Prostate gland (tissue), 2 donors: ENCODE measurements around the gene OCLN. TPM values are rescaled to one million over a fixed set of nuclear protein-coding genes. Genes with fewer than 3 reads are reported as not detected.

Source experiments
- DNase-seq: peaks from one replicate; pipeline ENCODE4 v3.0.0-alpha.2; 2019; ENCODE audit warnings: low spot score
- H3K27ac ChIP-seq, 2 donors: fragments of 200-600 bp; sonication (generic); 2 replicates each; pipeline ENCODE4 v1.5.1; 2017 to 2019
- H3K27me3 ChIP-seq: fragments of 200-600 bp; sonication (generic); replicated peaks from 2 replicates; pipeline ENCODE4 v1.5.1; 2019; ENCODE audit not compliant: insufficient read depth
- H3K36me3 ChIP-seq, 2 donors: fragments of 200-600 bp; sonication (generic); 1 replicate in 1 of 2; 2 replicates in 1 of 2; pipeline versions ENCODE4 v1.5.1 to v1.8.1; 2017 to 2019
- H3K4me1 ChIP-seq: fragments of 200-600 bp; sonication (generic); replicated peaks from 2 replicates; pipeline ENCODE4 v1.5.1; 2019
- H3K4me3 ChIP-seq, 2 donors: fragments of 200-600 bp; sonication (generic); 2 replicates each; pipeline ENCODE4 v1.5.1; 2017 to 2019
- H3K9me3 ChIP-seq: fragments of 200-600 bp; sonication (generic); 2 replicates; pipeline ENCODE4 v1.5.1; 2017
- POLR2A ChIP-seq: fragments of 450-650 bp; IDR thresholded peaks from one replicate; pipeline ENCODE4 v1.6.1; 2016; ENCODE audit warnings: antibody characterized with exemption, mild to moderate bottlenecking
- POLR2AphosphoS5 ChIP-seq: sonication (generic); formaldehyde crosslinking; IDR thresholded peaks from one replicate; pipeline ENCODE4 v1.6.1; 2017; ENCODE audit warnings: antibody characterized with exemption
- WGBS: methylation state at CpG from one replicate; pipeline ENCODE4 v1.1.5; 2018; 5-methylcytosine and 5-hydroxymethylcytosine counted together
- intact Hi-C: fragments of 100-400 bp; cut with DNase I; formaldehyde crosslinking; loops from one replicate; pipeline ENCODE4 v1.14.2; 2022
- total RNA-seq, 2 donors: library from RNA; depleted of rRNA; stranded (reverse); fragments of >200 nt; gene quantifications; one replicate each; pipeline ENCODE4 v1.1.0, GENCODE V29; 2016
- TF ChIP-seq, protein P1 (sequence below), 4 experiments: fragments of 200-600 bp in 2 of 4; fragments of 450-650 bp in 2 of 4; sonication (generic) in 2 of 4; IDR thresholded peaks; 1 replicate in 3 of 4; 2 replicates in 1 of 4; pipeline ENCODE4 v1.5.1; 2016 to 2019; ENCODE audit warnings: antibody characterized with exemption in 4 of 4, mild to moderate bottlenecking in 2 of 4, moderate library complexity in 2 of 4

The OCLN gene
- total RNA-seq, 2 donors from 2014 or later: 20.2 to 26.8 TPM

DNA sequence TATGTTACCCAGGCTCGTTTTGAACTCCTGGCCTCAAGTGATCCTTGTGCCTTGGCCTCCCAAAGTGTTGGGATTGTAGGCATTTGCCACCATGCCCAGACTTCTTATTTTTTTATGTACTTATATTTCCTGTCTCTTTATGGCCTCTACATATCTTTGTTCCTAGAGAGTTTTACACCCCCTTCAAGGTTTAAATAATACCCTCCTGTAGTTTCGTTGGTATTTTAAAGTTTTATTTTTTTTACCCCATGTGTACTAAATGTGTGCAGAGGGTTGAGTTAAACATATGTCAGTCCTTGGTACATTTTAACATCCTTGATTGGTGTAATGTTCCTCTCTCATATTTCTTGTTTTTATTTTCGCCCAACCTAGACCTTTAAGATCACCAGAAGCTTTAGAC, 29.4 kb downstream of the OCLN start:
- TF ChIP-seq POLR2A: no peak
- TF ChIP-seq POLR2AphosphoS5: no peak
- TF ChIP-seq, protein P1, sequence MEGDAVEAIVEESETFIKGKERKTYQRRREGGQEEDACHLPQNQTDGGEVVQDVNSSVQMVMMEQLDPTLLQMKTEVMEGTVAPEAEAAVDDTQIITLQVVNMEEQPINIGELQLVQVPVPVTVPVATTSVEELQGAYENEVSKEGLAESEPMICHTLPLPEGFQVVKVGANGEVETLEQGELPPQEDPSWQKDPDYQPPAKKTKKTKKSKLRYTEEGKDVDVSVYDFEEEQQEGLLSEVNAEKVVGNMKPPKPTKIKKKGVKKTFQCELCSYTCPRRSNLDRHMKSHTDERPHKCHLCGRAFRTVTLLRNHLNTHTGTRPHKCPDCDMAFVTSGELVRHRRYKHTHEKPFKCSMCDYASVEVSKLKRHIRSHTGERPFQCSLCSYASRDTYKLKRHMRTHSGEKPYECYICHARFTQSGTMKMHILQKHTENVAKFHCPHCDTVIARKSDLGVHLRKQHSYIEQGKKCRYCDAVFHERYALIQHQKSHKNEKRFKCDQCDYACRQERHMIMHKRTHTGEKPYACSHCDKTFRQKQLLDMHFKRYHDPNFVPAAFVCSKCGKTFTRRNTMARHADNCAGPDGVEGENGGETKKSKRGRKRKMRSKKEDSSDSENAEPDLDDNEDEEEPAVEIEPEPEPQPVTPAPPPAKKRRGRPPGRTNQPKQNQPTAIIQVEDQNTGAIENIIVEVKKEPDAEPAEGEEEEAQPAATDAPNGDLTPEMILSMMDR (IDR thresholded peaks at IDR 0.05): no peak

DNA sequence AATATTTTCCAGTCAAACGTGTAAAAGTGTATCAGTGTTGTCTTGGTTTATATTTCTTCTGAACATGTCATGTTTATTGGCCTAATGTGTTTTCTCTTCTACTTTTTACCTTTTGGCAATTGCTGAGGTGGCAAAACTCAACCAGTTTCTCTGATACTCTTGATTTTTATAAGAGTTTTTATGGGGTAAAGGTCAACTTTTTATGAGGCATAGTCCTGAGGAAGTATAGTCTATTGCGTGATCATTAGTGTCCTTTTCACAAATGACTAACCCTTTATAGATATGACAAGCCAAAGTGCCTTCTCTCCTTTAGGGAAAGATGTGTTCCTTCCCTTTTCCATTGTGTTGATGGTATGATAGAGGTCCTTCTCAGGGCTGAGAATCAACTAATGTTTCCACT, 32.9 kb downstream of the OCLN start:
- WGBS: 31% methylated on average over 2 of the region's 2 CpGs
- no peak for TF ChIP-seq POLR2A
- TF ChIP-seq, protein P1 (IDR thresholded peaks at IDR 0.05): no peak
- no peak for TF ChIP-seq POLR2AphosphoS5
- H3K4me3 ChIP-seq: no peak overlapping the region
- no peaks in the 10 kb centered on the region for H3K4me1 ChIP-seq
- H3K27ac ChIP-seq: no peak overlapping the region
- H3K9me3 ChIP-seq: no peaks in the 10 kb centered on the region
- intact Hi-C loops: no loop called here
- H3K27me3 ChIP-seq: no peaks in the 10 kb centered on the region
- no peak for DNase-seq
- H3K36me3 ChIP-seq: no peaks in the 10 kb centered on the region

More for the DNA sequence above, 29.4 kb downstream of the OCLN start:
- Histone ChIP-seq H3K27ac (no peak overlapping the region), H3K36me3 (no peaks in the 10 kb centered on the region), H3K27me3 (no peaks in the 10 kb centered on the region), H3K9me3 (no peaks in the 10 kb centered on the region), H3K4me1 (peaks cover 3% of the 10 kb centered on the region), H3K4me3 (no peak overlapping the region)
- intact Hi-C loops: no loop called here
- DNase-seq: no peak
- 84% methylated on average over 3 of the region's 3 CpGs for WGBS

DNA sequence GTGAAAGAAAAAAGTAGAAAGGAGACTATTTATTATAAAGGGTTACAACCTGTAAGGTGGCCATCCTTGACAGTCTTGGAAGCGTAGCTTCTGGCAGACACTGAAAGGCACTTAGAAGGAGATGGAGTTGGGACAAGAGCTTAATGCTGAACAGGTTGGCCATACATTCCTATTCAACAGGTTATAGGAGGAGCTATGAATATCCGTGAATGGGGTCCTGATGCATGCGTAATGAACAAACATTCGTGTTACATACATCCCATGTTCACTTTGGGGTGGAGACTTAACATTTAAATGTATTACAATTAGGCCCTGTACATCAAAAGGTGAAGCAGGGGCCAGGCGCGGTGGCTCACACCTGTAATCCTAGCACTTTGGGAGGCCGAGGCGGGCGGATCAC, 34.1 kb downstream of the OCLN start:
- 96% methylated on average over 9 of the region's 9 CpGs for WGBS
- no peak overlapping the region for H3K27ac ChIP-seq
- TF ChIP-seq POLR2AphosphoS5: no peak
- TF ChIP-seq, protein P1 (IDR thresholded peaks at IDR 0.05): no peak
- TF ChIP-seq POLR2A: no peak
- no peaks in the 10 kb centered on the region for H3K36me3 ChIP-seq
- no peaks in the 10 kb centered on the region for H3K27me3 ChIP-seq
- intact Hi-C loops: no loop called here
- no peak overlapping the region for H3K4me3 ChIP-seq
- H3K4me1 ChIP-seq: no peaks in the 10 kb centered on the region
- DNase-seq: no peak
- no peaks in the 10 kb centered on the region for H3K9me3 ChIP-seq

DNA sequence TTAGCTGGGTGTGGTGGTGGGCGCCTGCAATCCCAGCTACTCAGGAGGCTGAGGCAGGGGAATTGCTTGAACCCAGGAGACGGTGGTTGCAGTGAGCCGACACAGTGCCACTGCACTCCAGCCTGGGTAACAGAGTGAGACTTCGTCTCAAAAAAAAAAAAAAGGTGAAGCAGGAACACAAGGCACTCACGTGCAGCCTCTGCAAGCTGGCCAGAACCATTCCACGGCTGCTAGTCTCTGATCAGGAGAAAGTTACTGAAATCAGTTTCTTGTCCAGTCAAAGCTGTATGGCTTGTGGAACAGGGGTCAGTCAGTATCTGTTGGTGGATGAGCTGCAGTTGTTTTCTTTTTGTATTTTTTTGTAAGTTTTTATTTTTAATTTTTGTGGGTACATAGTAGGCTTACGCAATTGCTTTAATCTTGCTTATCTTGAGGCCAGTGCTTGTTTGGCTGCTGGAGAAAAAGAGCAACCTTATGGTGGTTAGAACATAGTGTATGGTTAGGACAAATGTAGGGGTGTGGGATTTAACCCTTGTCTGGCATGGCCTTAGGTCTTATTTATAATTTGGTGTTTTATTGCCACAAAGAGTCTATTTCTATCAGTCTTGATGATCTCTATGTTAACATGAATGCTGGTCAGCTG, 34.7 kb downstream of the OCLN start:
- H3K27ac ChIP-seq: no peak overlapping the region
- 83% methylated on average over 7 of the region's 7 CpGs for WGBS
- H3K4me1 ChIP-seq: no peaks in the 10 kb centered on the region
- DNase-seq: no peak
- no peaks in the 10 kb centered on the region for H3K36me3 ChIP-seq
- H3K27me3 ChIP-seq: no peaks in the 10 kb centered on the region
- intact Hi-C loops: no loop called here
- H3K4me3 ChIP-seq: no peak overlapping the region
- TF ChIP-seq POLR2A (no peak), POLR2AphosphoS5 (no peak)
- TF ChIP-seq, protein P1 (IDR thresholded peaks at IDR 0.05): no peak
- H3K9me3 ChIP-seq: no peaks in the 10 kb centered on the region

DNA sequence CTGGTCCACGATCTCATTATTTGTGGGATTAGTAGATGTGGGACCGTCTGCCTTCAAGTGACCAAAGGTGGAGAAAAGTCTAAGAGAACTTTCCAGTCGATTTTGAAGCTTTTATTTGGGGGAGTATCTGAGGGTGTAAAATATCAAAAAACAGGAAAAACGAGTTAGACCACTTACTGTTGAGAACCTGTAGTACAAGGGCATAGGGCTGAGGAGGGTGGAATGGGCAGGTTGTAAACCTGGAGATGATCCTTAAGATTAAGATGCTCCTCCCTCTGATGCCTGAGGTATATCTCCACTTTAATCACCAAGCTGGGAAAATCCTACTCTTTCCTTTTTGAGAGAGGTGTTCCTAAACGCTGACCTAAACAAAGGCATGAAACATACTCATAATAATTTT, 35.4 kb downstream of the OCLN start:
- WGBS: 33% methylated on average over 5 of the region's 5 CpGs
- no peaks in the 10 kb centered on the region for H3K36me3 ChIP-seq
- no peaks in the 10 kb centered on the region for H3K4me1 ChIP-seq
- H3K27ac ChIP-seq: no peak overlapping the region
- no peak overlapping the region for H3K4me3 ChIP-seq
- no peaks in the 10 kb centered on the region for H3K9me3 ChIP-seq
- intact Hi-C loops: no loop called here
- TF ChIP-seq POLR2AphosphoS5: peak; percentile 18
- TF ChIP-seq, protein P1 (IDR thresholded peaks at IDR 0.05): no peak
- H3K27me3 ChIP-seq: no peaks in the 10 kb centered on the region
- DNase-seq: no peak
